Measurements from ENCODE around the gene ZCCHC14. TPM values are rescaled to one million over a fixed set of nuclear protein-coding genes. Genes with fewer than 3 reads are reported as not detected.
A peak's percentile ranks its signal among the peaks of the same experiment; 100 is the strongest.
"Not testable (repeated sequence)": the region's sequence is repeated elsewhere in the genome, so short reads cannot be mapped to it uniquely, and the experiment has no call there.

Gene ZCCHC14
- total and polyA plus RNA-seq, 4 experiments from 2014 or later, result 0.21 to 25.1 (median 11.9) TPM

GRCh38 chr16:87531418-87531817, 38.6 kb upstream of the ZCCHC14 start:
- H3K9me3 ChIP-seq (ENCODE audit: control insufficient read depth in 1 of 2, low read length in 2 of 2), result no peaks in the 10 kb centered on the region
- intact Hi-C loops (cut with micrococcal nuclease), result no loop called here
- H3K27ac Mint-ChIP-seq, result no peak overlapping the region
- H3K27me3 Mint-ChIP-seq, result peaks cover 19 to 26% of the 10 kb centered on the region in 2 donors
- H3K4me1 Mint-ChIP-seq, result peaks cover 0 to 2% (median 0%) of the 10 kb centered on the region in 4 donors
- H3K36me3 Mint-ChIP-seq, result peaks cover 8 to 11% of the 10 kb centered on the region in 2 donors
- ChIA-PET POLR2A (ENCODE audit: partially characterized antibody) (no interaction called here), CTCF (ENCODE audit: partially characterized antibody) (no interaction called here)
- H3K9me3 Mint-ChIP-seq, result peaks cover 0 to 54% (median 34%) of the 10 kb centered on the region in 8 donors
- no peaks in the 10 kb centered on the region for H3K27me3 ChIP-seq (ENCODE audit: insufficient read depth, low read length)
- DNase-seq, result no peak
- H3K27ac ChIP-seq (ENCODE audit: low read depth, low read length), result no peak overlapping the region
- no peak overlapping the region for H3K4me3 ChIP-seq (ENCODE audit: low read length in 2 of 2)
- no peak overlapping the region for H3K4me3 Mint-ChIP-seq
- H3K36me3 ChIP-seq (ENCODE audit: insufficient read depth, low read length), result no peaks in the 10 kb centered on the region
- H3K4me1 ChIP-seq (ENCODE audit: insufficient read depth, low read length), result no peaks in the 10 kb centered on the region

- ChIA-PET POLR2A (ENCODE audit: partially characterized antibody) (no interaction called here), CTCF (ENCODE audit: partially characterized antibody) (no interaction called here)
- H3K4me3 Mint-ChIP-seq, result no peak overlapping the region
Measured at GRCh38 chr16:87528690-87529579, 36.1 kb upstream of the ZCCHC14 start.

GRCh38 chr16:87527055-87527724, 34.4 kb upstream of the ZCCHC14 start:
- CTCF ChIA-PET (ENCODE audit: partially characterized antibody), result no interaction called here

More at GRCh38 chr16:87528690-87529579, 36.1 kb upstream of the ZCCHC14 start:
- H3K27me3 ChIP-seq (ENCODE audit: insufficient read depth, low read length), result no peaks in the 10 kb centered on the region
- H3K9me3 ChIP-seq (ENCODE audit: control insufficient read depth in 1 of 2, low read length in 2 of 2), result no peaks in the 10 kb centered on the region
- intact Hi-C loops (cut with micrococcal nuclease), result no loop called here
- Mint-ChIP-seq H3K27ac (peak overlapping the region in 1 of 7 donors; percentile 14), H3K4me1 (no peaks in the 10 kb centered on the region), H3K36me3 (peaks cover 8 to 11% of the 10 kb centered on the region in 2 donors), H3K27me3 (peaks cover 21 to 30% of the 10 kb centered on the region in 2 donors), H3K9me3 (peaks cover 0 to 47% (median 32%) of the 10 kb centered on the region in 8 donors)
- H3K4me1 ChIP-seq (ENCODE audit: insufficient read depth, low read length), result no peaks in the 10 kb centered on the region
- no peak overlapping the region for H3K4me3 ChIP-seq (ENCODE audit: low read length in 2 of 2)
- no peak for DNase-seq
- H3K27ac ChIP-seq (ENCODE audit: low read depth, low read length), result no peak overlapping the region
- H3K36me3 ChIP-seq (ENCODE audit: insufficient read depth, low read length), result no peaks in the 10 kb centered on the region

GRCh38 chr16:87526238-87526947, 33.6 kb upstream of the ZCCHC14 start:
- POLR2A ChIA-PET (ENCODE audit: partially characterized antibody), result no interaction called here
- H3K27ac ChIP-seq (ENCODE audit: low read depth, low read length), result no peak overlapping the region
- Mint-ChIP-seq H3K4me1 (no peaks in the 10 kb centered on the region), H3K27ac (no peak overlapping the region), H3K27me3 (peaks cover 15 to 30% of the 10 kb centered on the region in 2 donors), H3K36me3 (peaks cover 5 to 11% of the 10 kb centered on the region in 2 donors), H3K4me3 (no peak overlapping the region), H3K9me3 (peaks cover 0 to 26% (median 16%) of the 10 kb centered on the region in 8 donors)
- intact Hi-C loops (cut with micrococcal nuclease), result no loop called here
- H3K27me3 ChIP-seq (ENCODE audit: insufficient read depth, low read length), result no peaks in the 10 kb centered on the region
- no peak overlapping the region for H3K4me3 ChIP-seq (ENCODE audit: low read length in 2 of 2)
- no peaks in the 10 kb centered on the region for H3K9me3 ChIP-seq (ENCODE audit: control insufficient read depth in 1 of 2, low read length in 2 of 2)
- H3K4me1 ChIP-seq (ENCODE audit: insufficient read depth, low read length), result no peaks in the 10 kb centered on the region
- no peaks in the 10 kb centered on the region for H3K36me3 ChIP-seq (ENCODE audit: insufficient read depth, low read length)
- no peak for DNase-seq
- CTCF ChIA-PET (ENCODE audit: partially characterized antibody), result no interaction called here

More at GRCh38 chr16:87527055-87527724, 34.4 kb upstream of the ZCCHC14 start:
- no peak overlapping the region for H3K4me3 ChIP-seq (ENCODE audit: low read length in 2 of 2)
- Mint-ChIP-seq H3K9me3 (peaks cover 0 to 32% (median 20%) of the 10 kb centered on the region in 8 donors), H3K4me3 (no peak overlapping the region), H3K36me3 (peaks cover 5 to 11% of the 10 kb centered on the region in 2 donors), H3K27me3 (peaks cover 15 to 30% of the 10 kb centered on the region in 2 donors), H3K27ac (no peak overlapping the region), H3K4me1 (no peaks in the 10 kb centered on the region)
- H3K36me3 ChIP-seq (ENCODE audit: insufficient read depth, low read length), result no peaks in the 10 kb centered on the region
- no peak overlapping the region for H3K27ac ChIP-seq (ENCODE audit: low read depth, low read length)
- DNase-seq, result no peak
- H3K27me3 ChIP-seq (ENCODE audit: insufficient read depth, low read length), result no peaks in the 10 kb centered on the region
- no peaks in the 10 kb centered on the region for H3K9me3 ChIP-seq (ENCODE audit: control insufficient read depth in 1 of 2, low read length in 2 of 2)
- no peaks in the 10 kb centered on the region for H3K4me1 ChIP-seq (ENCODE audit: insufficient read depth, low read length)
- POLR2A ChIA-PET (ENCODE audit: partially characterized antibody), result no interaction called here
- intact Hi-C loops (cut with micrococcal nuclease), result no loop called here

GRCh38 chr16:87525352-87525751, 32.5 kb upstream of the ZCCHC14 start:
- H3K4me3 Mint-ChIP-seq, result no peak overlapping the region
- H3K27ac Mint-ChIP-seq, result no peak overlapping the region
- H3K4me1 Mint-ChIP-seq, result no peaks in the 10 kb centered on the region
- H3K9me3 ChIP-seq (ENCODE audit: control insufficient read depth in 1 of 2, low read length in 2 of 2), result no peaks in the 10 kb centered on the region
- CTCF ChIA-PET (ENCODE audit: partially characterized antibody), result no interaction called here
- H3K36me3 ChIP-seq (ENCODE audit: insufficient read depth, low read length), result no peaks in the 10 kb centered on the region
- H3K36me3 Mint-ChIP-seq, result peaks cover 5 to 7% of the 10 kb centered on the region in 2 donors
- no peak overlapping the region for H3K4me3 ChIP-seq (ENCODE audit: low read length in 2 of 2)
- intact Hi-C loops (cut with micrococcal nuclease), result no loop called here
- no peak overlapping the region for H3K27ac ChIP-seq (ENCODE audit: low read depth, low read length)
- H3K9me3 Mint-ChIP-seq, result peaks cover 0 to 17% (median 12%) of the 10 kb centered on the region in 8 donors
- H3K27me3 Mint-ChIP-seq, result peaks cover 10 to 27% of the 10 kb centered on the region in 2 donors
- POLR2A ChIA-PET (ENCODE audit: partially characterized antibody), result no interaction called here
- DNase-seq, result no peak
- no peaks in the 10 kb centered on the region for H3K4me1 ChIP-seq (ENCODE audit: insufficient read depth, low read length)
- no peaks in the 10 kb centered on the region for H3K27me3 ChIP-seq (ENCODE audit: insufficient read depth, low read length)

- Mint-ChIP-seq H3K9me3 (peaks cover 0 to 9% (median 4%) of the 10 kb centered on the region in 8 donors), H3K27ac (no peak overlapping the region), H3K4me3 (no peak overlapping the region), H3K4me1 (no peaks in the 10 kb centered on the region), H3K27me3 (peaks cover 9 to 22% of the 10 kb centered on the region in 2 donors), H3K36me3 (peaks cover under 1 to 1% of the 10 kb centered on the region in 2 donors)
- Histone ChIP-seq H3K27ac (ENCODE audit: low read depth, low read length) (no peak overlapping the region), H3K4me3 (ENCODE audit: low read length in 2 of 2) (no peak overlapping the region), H3K27me3 (ENCODE audit: insufficient read depth, low read length) (no peaks in the 10 kb centered on the region), H3K9me3 (ENCODE audit: control insufficient read depth in 1 of 2, low read length in 2 of 2) (no peaks in the 10 kb centered on the region), H3K4me1 (ENCODE audit: insufficient read depth, low read length) (no peaks in the 10 kb centered on the region), H3K36me3 (ENCODE audit: insufficient read depth, low read length) (no peaks in the 10 kb centered on the region)
- intact Hi-C loops (cut with micrococcal nuclease), result no loop called here
- DNase-seq, result no peak
- ChIA-PET CTCF (ENCODE audit: partially characterized antibody) (no interaction called here), POLR2A (ENCODE audit: partially characterized antibody) (no interaction called here)
Measured at GRCh38 chr16:87524407-87524806, 31.6 kb upstream of the ZCCHC14 start.

GRCh38 chr16:87523605-87524004, 30.8 kb upstream of the ZCCHC14 start:
- H3K4me3 Mint-ChIP-seq; CTCF ChIA-PET (ENCODE audit: partially characterized antibody); H3K9me3 Mint-ChIP-seq; H3K36me3 Mint-ChIP-seq; H3K27me3 ChIP-seq (ENCODE audit: insufficient read depth, low read length); POLR2A ChIA-PET (ENCODE audit: partially characterized antibody); H3K36me3 ChIP-seq (ENCODE audit: insufficient read depth, low read length); H3K27ac Mint-ChIP-seq; H3K9me3 ChIP-seq (ENCODE audit: control insufficient read depth in 1 of 2, low read length in 2 of 2); H3K4me1 Mint-ChIP-seq; H3K4me3 ChIP-seq (ENCODE audit: low read length in 2 of 2); intact Hi-C loops (cut with micrococcal nuclease); H3K4me1 ChIP-seq (ENCODE audit: insufficient read depth, low read length); H3K27ac ChIP-seq (ENCODE audit: low read depth, low read length); DNase-seq: not testable (repeated sequence)
- H3K27me3 Mint-ChIP-seq, result peaks cover 8 to 22% of the 10 kb centered on the region in 2 donors
